Measurements from ENCODE around the gene GNB1L. TPM values are rescaled to one million over a fixed set of nuclear protein-coding genes. Genes with fewer than 3 reads are reported as not detected.
A peak's percentile ranks its signal among the peaks of the same experiment; 100 is the strongest.

The GNB1L gene
- total and polyA plus RNA-seq, 2 experiments from 2014 or later: 3.5 to 5.5 TPM

DNA sequence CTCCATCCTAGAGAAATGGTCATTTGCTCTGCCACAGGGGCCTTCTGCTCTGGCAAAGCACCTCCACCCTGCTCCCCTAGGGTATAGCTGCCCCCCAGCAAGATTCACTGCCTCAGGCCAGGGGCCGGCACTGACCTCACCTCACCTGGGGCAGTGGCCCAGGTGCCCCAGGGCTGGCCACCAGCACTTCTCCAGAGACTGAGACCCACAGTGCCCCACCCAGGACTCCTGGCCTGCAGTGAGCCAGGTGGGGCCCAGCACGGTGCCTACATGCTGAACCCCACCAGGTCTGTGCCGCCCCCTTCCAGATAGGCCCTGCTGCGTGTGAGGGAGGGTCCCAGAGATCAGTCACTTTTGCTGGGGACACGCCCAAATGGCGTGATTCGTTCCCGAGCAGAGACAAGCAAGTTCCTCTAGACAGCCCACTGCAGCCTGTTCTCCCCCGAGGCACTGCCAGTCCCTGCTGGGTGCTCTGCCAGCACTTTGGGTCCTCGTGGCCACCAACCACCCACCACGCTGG, 10.8 kb downstream of the GNB1L start:
- H3K27me3 ChIP-seq: peaks cover 9% of the 10 kb centered on the region
- TF ChIP-seq, protein P1, sequence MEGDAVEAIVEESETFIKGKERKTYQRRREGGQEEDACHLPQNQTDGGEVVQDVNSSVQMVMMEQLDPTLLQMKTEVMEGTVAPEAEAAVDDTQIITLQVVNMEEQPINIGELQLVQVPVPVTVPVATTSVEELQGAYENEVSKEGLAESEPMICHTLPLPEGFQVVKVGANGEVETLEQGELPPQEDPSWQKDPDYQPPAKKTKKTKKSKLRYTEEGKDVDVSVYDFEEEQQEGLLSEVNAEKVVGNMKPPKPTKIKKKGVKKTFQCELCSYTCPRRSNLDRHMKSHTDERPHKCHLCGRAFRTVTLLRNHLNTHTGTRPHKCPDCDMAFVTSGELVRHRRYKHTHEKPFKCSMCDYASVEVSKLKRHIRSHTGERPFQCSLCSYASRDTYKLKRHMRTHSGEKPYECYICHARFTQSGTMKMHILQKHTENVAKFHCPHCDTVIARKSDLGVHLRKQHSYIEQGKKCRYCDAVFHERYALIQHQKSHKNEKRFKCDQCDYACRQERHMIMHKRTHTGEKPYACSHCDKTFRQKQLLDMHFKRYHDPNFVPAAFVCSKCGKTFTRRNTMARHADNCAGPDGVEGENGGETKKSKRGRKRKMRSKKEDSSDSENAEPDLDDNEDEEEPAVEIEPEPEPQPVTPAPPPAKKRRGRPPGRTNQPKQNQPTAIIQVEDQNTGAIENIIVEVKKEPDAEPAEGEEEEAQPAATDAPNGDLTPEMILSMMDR (IDR thresholded peaks at IDR 0.05; ENCODE audit: low read depth, low read length): no peak
- H3K4me1 ChIP-seq (ENCODE audit: low read depth): peaks cover 13% of the 10 kb centered on the region
- H3K4me3 ChIP-seq: no peak overlapping the region
- no peaks in the 10 kb centered on the region for H3K36me3 ChIP-seq
- no peaks in the 10 kb centered on the region for H3K9me3 ChIP-seq (ENCODE audit: low read depth)
- no peak overlapping the region for H3K27ac ChIP-seq
- no peak for DNase-seq (ENCODE audit: low read depth in 1 of 2, low spot score in 1 of 2)

DNA sequence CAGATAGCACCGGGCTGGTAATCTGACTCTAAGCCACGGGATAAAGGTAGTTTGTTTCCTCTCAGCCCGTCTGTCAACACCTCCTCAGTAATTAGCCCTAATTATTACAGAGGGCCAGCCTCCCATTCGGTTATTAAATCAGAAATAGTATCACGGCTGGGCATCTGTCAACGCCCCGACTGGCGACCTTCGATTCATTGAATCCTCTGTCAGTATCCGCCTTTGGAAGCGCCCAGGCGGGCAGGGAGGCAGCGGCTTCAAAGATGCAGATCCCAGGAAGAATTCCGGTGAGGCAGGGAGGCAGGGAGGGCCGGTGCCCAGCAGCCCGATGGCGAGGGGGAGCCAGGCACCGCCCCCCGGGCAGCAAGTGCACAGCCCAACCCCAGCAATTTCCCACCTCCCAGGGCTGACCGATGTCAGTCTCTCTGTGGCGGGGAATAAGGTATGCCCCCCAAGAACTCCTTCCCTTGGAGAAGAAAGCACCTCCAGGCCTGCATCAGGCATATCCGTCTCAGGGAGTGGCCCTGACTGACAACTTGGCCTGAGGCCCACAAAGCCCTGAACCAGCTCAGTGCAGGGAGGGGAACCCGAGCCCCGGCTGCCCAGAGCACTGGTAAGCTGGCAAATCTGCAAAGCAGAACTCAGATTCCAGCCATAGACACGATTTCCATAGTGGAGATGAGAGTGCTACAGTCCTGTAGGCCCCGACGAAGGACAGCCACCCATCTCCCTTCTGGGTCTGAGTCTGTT, 11.4 kb downstream of the GNB1L start:
- Histone ChIP-seq H3K27me3 (peaks cover 9% of the 10 kb centered on the region), H3K27ac (no peak overlapping the region)
- DNase-seq (ENCODE audit: low read depth in 1 of 2, low spot score in 1 of 2): peak in 1 of 2 donors; percentile 36

DNA sequence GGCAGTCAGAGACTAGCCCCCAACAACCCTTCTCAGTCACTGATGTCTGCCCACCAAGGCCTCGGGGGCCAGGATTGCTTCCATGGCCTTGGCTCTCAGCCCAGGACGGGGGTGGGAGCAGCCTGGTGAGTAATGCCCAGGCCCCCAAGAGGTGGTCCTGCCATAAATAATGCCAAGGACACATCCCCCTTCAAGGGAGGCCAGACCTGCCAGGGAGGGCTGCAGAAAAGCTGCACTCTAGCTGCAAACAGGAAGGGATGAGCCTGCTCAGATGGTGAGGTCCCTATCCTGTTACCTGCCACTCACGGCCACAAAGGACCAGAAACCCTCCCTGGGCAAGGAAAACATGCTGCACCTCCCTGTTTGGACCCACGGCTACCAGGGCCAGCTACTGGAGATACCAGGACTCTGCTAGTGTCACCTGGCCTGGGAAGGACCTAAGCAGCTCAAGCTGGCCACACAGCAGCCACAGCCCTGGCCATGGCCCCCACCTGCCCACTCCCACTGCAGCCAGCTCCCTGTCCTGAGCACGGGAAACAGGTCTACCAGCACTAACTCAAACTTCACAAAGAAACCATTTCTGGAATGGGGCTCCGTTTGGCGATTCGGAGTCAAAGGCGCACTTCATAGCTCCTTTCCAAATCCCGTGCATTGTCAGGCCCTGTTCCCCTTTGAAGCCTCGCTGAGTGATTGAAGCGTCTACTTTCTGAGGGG, 12.1 kb downstream of the GNB1L start:
- Histone ChIP-seq H3K4me3 (no peak overlapping the region), H3K36me3 (no peaks in the 10 kb centered on the region), H3K4me1 (ENCODE audit: low read depth) (peaks cover 13% of the 10 kb centered on the region), H3K27ac (no peak overlapping the region), H3K27me3 (peaks cover 9% of the 10 kb centered on the region), H3K9me3 (ENCODE audit: low read depth) (no peaks in the 10 kb centered on the region)
- TF ChIP-seq, protein P1 (IDR thresholded peaks at IDR 0.05; ENCODE audit: low read depth, low read length): no peak
- no peak for DNase-seq (ENCODE audit: low read depth in 1 of 2, low spot score in 1 of 2)

More for the DNA sequence above, 11.4 kb downstream of the GNB1L start:
- Histone ChIP-seq H3K4me3 (no peak overlapping the region), H3K9me3 (ENCODE audit: low read depth) (no peaks in the 10 kb centered on the region), H3K36me3 (no peaks in the 10 kb centered on the region), H3K4me1 (ENCODE audit: low read depth) (peaks cover 13% of the 10 kb centered on the region)
- TF ChIP-seq, protein P1 (IDR thresholded peaks at IDR 0.05; ENCODE audit: low read depth, low read length): no peak

DNA sequence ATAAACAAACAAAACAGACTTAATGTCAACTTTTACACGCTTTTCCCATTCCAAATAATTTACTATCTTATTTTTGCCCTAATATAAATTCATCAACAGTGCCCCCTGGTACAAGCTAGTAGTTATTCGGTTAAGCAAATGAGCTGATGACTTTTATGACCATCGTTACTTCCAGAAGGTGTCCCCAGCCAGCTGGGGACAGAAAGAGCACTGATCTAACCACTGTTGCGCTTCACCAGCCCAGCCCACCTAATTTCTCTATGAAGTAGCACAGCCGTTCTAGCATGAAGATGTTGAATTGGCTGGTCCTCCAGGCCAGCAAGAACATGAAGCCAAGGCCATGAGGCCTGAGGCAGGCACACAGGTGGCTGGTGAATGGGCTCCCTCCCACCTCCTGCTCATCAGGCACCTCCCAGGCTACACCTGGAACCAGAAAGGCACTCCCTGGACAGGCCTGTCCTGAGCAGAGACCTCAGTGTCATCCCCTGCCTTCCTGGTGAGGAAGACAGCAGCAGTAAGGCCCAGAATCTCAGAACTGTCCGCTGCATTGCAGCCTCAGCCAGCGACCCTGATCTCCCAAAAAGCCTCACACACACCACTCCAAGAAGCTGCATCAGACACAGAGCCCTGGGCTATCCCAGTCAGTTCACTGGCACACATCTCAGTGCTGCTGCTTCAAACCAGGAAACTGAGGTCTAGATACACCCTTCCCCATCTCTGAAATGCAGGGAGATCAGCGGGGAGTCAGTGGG, 12.9 kb downstream of the GNB1L start:
- H3K27me3 ChIP-seq: peaks cover 9% of the 10 kb centered on the region
- DNase-seq (ENCODE audit: low read depth in 1 of 2, low spot score in 1 of 2): no peak
- H3K9me3 ChIP-seq (ENCODE audit: low read depth): no peaks in the 10 kb centered on the region
- H3K36me3 ChIP-seq: no peaks in the 10 kb centered on the region
- TF ChIP-seq, protein P1 (IDR thresholded peaks at IDR 0.05; ENCODE audit: low read depth, low read length): no peak
- no peak overlapping the region for H3K27ac ChIP-seq
- H3K4me1 ChIP-seq (ENCODE audit: low read depth): peaks cover 13% of the 10 kb centered on the region
- no peak overlapping the region for H3K4me3 ChIP-seq

DNA sequence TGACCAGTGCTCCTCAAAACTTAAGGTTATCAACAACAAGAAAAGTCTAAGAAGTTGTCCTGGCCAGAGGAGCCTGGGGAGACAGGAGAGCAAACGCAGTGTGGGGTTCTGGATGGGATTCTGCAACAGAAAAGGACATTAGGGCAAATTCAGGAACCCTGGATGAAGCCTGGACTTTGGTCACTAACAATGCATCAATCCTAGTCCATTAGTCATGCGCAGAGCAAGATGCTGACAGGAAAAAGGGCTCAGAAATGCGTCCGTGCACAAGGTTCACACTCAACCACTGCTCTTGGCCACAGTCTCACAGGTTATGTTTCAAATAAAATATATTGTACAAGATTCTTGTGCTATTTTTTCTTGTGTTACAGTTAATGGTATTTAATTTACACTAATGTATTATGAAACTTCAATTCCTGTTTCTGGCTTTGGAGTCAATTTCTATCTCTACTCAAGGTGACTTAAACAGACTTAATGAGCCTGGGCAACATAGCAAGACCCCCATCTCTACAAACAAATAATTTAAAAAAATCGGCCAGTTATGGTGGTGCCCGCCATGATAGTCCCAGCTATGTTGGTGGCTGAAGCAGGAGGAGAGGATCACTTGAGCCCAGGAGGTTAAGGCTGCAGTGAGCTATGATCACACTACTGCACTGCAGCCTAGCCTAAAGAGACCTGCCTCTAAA, 13.6 kb downstream of the GNB1L start:
- no peaks in the 10 kb centered on the region for H3K36me3 ChIP-seq
- no peaks in the 10 kb centered on the region for H3K9me3 ChIP-seq (ENCODE audit: low read depth)
- H3K4me1 ChIP-seq (ENCODE audit: low read depth): peaks cover 13% of the 10 kb centered on the region
- H3K27me3 ChIP-seq: peaks cover 9% of the 10 kb centered on the region
- no peak overlapping the region for H3K27ac ChIP-seq
- no peak overlapping the region for H3K4me3 ChIP-seq
- DNase-seq (ENCODE audit: low read depth in 1 of 2, low spot score in 1 of 2): no peak
- TF ChIP-seq, protein P1 (IDR thresholded peaks at IDR 0.05; ENCODE audit: low read depth, low read length): no peak
